Thyroid gland (tissue), 4 donors: ENCODE results near the gene ACVR1.
A peak's percentile ranks its signal among the peaks of the same experiment; 100 is the strongest.

Experiments
- POLR2A ChIP-seq, 2 donors: fragments of 450-650 bp; IDR thresholded peaks; one replicate each; pipeline ENCODE4 v1.6.1; 2017; ENCODE audit warnings: antibody characterized with exemption in 2 of 2, mild to moderate bottlenecking in 2 of 2, moderate library complexity in 1 of 2
- TF ChIP-seq, protein P1 (sequence below), 6 experiments: fragments of 200-600 bp in 3 of 6; fragments of 450-650 bp in 3 of 6; sonication (generic) in 3 of 6; IDR thresholded peaks; one replicate each; pipeline ENCODE4 v1.5.1; 2016 to 2019; ENCODE audit warnings: antibody characterized with exemption in 6 of 6, mild to moderate bottlenecking in 2 of 6, inconsistent platforms in 1 of 6, moderate library complexity in 1 of 6

DNA sequence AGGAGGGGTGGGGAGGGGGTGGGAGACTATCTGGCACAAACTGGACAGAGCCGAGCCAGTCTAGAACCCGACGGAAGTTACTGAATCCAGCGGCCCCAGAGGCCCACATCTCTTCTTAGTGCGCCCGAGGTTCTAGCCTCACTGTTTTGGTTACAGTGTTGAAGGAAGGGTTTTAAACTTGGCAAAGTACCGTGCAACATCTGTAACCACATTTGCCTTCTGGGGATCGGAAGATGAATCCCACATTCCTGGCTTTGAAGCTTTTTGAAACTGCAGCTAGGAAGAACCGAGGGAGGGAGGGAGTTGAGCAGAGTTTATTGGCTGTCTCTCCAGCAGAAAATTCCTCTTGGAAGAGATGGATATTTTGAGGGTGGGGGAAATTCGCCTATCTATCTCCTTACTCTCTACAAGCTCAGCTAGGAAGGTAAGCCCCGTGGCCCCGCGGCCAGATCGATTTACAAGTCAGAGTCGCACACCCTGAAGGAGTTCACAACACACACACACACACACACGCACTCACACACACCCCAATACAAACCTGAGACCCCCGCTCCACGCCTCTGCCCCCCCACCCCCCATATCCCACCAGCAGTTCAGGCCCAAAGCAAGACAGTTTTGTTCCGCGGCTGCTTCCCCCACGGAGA is 1.0 kb downstream of the ACVR1 start:
- TF ChIP-seq, protein P1, sequence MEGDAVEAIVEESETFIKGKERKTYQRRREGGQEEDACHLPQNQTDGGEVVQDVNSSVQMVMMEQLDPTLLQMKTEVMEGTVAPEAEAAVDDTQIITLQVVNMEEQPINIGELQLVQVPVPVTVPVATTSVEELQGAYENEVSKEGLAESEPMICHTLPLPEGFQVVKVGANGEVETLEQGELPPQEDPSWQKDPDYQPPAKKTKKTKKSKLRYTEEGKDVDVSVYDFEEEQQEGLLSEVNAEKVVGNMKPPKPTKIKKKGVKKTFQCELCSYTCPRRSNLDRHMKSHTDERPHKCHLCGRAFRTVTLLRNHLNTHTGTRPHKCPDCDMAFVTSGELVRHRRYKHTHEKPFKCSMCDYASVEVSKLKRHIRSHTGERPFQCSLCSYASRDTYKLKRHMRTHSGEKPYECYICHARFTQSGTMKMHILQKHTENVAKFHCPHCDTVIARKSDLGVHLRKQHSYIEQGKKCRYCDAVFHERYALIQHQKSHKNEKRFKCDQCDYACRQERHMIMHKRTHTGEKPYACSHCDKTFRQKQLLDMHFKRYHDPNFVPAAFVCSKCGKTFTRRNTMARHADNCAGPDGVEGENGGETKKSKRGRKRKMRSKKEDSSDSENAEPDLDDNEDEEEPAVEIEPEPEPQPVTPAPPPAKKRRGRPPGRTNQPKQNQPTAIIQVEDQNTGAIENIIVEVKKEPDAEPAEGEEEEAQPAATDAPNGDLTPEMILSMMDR (IDR thresholded peaks at IDR 0.05), result no peak
- peak in 1 of 2 donors; percentile 44 for TF ChIP-seq POLR2A (IDR thresholded peaks at IDR 0.05)
